HEK293 (cell line): ENCODE measurements around the gene KIF21B.

ENCODE experiments used
- YY1 ChIP-seq: fragments of 450-650 bp; formaldehyde crosslinking; IDR thresholded peaks from 2 replicates; pipeline ENCODE4 v1.5.1; 2018; ENCODE audit warnings: missing biosample characterization, missing genetic modification characterization
- TF ChIP-seq, protein P1 (sequence below): fragments of 450-650 bp; formaldehyde crosslinking; IDR thresholded peaks from 2 replicates; pipeline ENCODE4 v1.5.1; 2016; ENCODE audit warnings: missing biosample characterization, missing genetic modification characterization
- TF ChIP-seq, protein P2 (sequence below): fragments of 450-650 bp; formaldehyde crosslinking; IDR thresholded peaks from 2 replicates; pipeline ENCODE4 v1.5.1; 2016; ENCODE audit warnings: missing biosample characterization, missing genetic modification characterization

DNA sequence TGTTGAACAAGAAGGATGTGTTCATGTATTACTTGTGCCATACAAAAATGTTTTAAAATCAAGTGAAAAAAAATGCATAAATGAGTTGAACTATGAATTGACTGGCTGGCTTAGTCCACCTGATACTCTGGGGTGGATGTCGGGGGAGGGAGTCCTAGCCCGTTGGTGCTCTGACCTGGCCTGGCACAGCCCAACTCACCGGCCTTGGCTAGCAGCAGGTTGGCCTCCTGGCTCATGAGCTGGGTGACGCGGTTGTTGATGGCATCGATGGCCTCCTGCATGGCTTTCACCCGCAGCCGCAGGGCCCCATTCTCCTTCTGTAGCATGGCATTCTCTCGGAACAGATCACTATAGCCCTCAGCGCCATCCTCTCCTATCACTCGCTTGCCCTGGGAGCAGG, 21.6 kb downstream of the KIF21B start:
- TF ChIP-seq, protein P1, sequence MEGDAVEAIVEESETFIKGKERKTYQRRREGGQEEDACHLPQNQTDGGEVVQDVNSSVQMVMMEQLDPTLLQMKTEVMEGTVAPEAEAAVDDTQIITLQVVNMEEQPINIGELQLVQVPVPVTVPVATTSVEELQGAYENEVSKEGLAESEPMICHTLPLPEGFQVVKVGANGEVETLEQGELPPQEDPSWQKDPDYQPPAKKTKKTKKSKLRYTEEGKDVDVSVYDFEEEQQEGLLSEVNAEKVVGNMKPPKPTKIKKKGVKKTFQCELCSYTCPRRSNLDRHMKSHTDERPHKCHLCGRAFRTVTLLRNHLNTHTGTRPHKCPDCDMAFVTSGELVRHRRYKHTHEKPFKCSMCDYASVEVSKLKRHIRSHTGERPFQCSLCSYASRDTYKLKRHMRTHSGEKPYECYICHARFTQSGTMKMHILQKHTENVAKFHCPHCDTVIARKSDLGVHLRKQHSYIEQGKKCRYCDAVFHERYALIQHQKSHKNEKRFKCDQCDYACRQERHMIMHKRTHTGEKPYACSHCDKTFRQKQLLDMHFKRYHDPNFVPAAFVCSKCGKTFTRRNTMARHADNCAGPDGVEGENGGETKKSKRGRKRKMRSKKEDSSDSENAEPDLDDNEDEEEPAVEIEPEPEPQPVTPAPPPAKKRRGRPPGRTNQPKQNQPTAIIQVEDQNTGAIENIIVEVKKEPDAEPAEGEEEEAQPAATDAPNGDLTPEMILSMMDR (tag by site-specific recombination), result no peak
- TF ChIP-seq, protein P2, sequence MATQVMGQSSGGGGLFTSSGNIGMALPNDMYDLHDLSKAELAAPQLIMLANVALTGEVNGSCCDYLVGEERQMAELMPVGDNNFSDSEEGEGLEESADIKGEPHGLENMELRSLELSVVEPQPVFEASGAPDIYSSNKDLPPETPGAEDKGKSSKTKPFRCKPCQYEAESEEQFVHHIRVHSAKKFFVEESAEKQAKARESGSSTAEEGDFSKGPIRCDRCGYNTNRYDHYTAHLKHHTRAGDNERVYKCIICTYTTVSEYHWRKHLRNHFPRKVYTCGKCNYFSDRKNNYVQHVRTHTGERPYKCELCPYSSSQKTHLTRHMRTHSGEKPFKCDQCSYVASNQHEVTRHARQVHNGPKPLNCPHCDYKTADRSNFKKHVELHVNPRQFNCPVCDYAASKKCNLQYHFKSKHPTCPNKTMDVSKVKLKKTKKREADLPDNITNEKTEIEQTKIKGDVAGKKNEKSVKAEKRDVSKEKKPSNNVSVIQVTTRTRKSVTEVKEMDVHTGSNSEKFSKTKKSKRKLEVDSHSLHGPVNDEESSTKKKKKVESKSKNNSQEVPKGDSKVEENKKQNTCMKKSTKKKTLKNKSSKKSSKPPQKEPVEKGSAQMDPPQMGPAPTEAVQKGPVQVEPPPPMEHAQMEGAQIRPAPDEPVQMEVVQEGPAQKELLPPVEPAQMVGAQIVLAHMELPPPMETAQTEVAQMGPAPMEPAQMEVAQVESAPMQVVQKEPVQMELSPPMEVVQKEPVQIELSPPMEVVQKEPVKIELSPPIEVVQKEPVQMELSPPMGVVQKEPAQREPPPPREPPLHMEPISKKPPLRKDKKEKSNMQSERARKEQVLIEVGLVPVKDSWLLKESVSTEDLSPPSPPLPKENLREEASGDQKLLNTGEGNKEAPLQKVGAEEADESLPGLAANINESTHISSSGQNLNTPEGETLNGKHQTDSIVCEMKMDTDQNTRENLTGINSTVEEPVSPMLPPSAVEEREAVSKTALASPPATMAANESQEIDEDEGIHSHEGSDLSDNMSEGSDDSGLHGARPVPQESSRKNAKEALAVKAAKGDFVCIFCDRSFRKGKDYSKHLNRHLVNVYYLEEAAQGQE (tag by site-specific recombination), result no peak
- no peak for TF ChIP-seq YY1
